ENCODE measurements around the gene LEFTY1.

DNA sequence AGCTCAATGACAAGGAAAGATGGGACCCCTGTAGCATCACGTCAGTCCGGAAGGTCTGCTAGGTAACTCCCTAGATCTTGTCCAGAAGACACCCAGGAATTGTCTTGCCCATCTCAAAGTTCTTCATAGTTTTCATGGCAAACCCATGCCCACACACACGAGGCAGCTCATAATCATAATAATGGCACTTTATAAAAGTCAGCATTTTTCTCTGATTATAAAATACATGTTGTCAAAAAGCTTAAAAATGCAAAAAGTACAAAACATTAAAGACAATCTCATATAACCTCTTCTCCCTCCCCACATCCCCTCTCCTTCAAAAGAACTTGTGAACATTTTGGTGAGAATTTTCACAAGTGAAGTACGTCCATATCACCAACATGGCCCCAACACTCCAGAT lies 48.2 kb downstream of the LEFTY1 start:
- no peak for TF ChIP-seq POLR2A (IDR thresholded peaks at IDR 0.05)
- TF ChIP-seq, protein P1, sequence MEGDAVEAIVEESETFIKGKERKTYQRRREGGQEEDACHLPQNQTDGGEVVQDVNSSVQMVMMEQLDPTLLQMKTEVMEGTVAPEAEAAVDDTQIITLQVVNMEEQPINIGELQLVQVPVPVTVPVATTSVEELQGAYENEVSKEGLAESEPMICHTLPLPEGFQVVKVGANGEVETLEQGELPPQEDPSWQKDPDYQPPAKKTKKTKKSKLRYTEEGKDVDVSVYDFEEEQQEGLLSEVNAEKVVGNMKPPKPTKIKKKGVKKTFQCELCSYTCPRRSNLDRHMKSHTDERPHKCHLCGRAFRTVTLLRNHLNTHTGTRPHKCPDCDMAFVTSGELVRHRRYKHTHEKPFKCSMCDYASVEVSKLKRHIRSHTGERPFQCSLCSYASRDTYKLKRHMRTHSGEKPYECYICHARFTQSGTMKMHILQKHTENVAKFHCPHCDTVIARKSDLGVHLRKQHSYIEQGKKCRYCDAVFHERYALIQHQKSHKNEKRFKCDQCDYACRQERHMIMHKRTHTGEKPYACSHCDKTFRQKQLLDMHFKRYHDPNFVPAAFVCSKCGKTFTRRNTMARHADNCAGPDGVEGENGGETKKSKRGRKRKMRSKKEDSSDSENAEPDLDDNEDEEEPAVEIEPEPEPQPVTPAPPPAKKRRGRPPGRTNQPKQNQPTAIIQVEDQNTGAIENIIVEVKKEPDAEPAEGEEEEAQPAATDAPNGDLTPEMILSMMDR (IDR thresholded peaks at IDR 0.05): no peak
